ENCODE measurements around the gene HERC3. TPM values are rescaled to one million over a fixed set of nuclear protein-coding genes. Genes with fewer than 3 reads are reported as not detected.

HERC3 gene
- total RNA-seq, 4 donors from 2014 or later = 45.0 to 60.7 (median 51.9) TPM

- TF ChIP-seq POLR2A (IDR thresholded peaks at IDR 0.05) (no peak), POLR2AphosphoS5 (IDR thresholded peaks at IDR 0.05) (no peak), EP300 (IDR thresholded peaks at IDR 0.05) (no peak)
- Histone ChIP-seq H3K4me1 (no peaks in the 10 kb centered on the region), H3K36me3 (peaks cover 0 to 56% of the 10 kb centered on the region in 2 donors), H3K27ac (no peak overlapping the region), H3K27me3 (no peaks in the 10 kb centered on the region), H3K9me3 (no peaks in the 10 kb centered on the region), H3K4me3 (no peak overlapping the region)
- 83% methylated on average over 1 of the region's 2 CpGs; no CpG with 5 or more reads in 1 of the 2 donors for WGBS, 2 donors (ENCODE audit: low coverage in 1 of 2)
- ATAC-seq = no peak
Observed at GRCh38 chr4:88673886-88674285, 81.6 kb downstream of the HERC3 start.

- TF ChIP-seq EP300 (IDR thresholded peaks at IDR 0.05) (no peak), CTCF (IDR thresholded peaks at IDR 0.05) (no peak), POLR2AphosphoS5 (IDR thresholded peaks at IDR 0.05) (no peak), POLR2A (IDR thresholded peaks at IDR 0.05) (no peak)
- Histone ChIP-seq H3K27me3 (no peaks in the 10 kb centered on the region), H3K4me3 (no peak overlapping the region), H3K4me1 (no peaks in the 10 kb centered on the region), H3K27ac (no peak overlapping the region), H3K9me3 (no peaks in the 10 kb centered on the region), H3K36me3 (peaks cover 0 to 56% of the 10 kb centered on the region in 2 donors)
- ATAC-seq = no peak
Observed at GRCh38 chr4:88674565-88674964, 82.3 kb downstream of the HERC3 start.

- H3K9me3 ChIP-seq = no peaks in the 10 kb centered on the region
- no peak overlapping the region for H3K4me3 ChIP-seq
- H3K27me3 ChIP-seq = no peaks in the 10 kb centered on the region
- TF ChIP-seq POLR2AphosphoS5 (IDR thresholded peaks at IDR 0.05) (no peak), POLR2A (IDR thresholded peaks at IDR 0.05) (no peak), CTCF (IDR thresholded peaks at IDR 0.05) (no peak), EP300 (IDR thresholded peaks at IDR 0.05) (no peak)
- H3K4me1 ChIP-seq = no peaks in the 10 kb centered on the region
- peaks cover 0 to 56% of the 10 kb centered on the region in 2 donors for H3K36me3 ChIP-seq
- WGBS, 2 donors (ENCODE audit: low coverage in 1 of 2) = 86 to 92% methylated on average over 2 of the region's 2 CpGs
- ATAC-seq = no peak
- H3K27ac ChIP-seq = no peak overlapping the region
Observed at GRCh38 chr4:88674979-88675378, 82.7 kb downstream of the HERC3 start.

- H3K36me3 ChIP-seq = peaks cover 0 to 56% of the 10 kb centered on the region in 2 donors
- no peak overlapping the region for H3K4me3 ChIP-seq
- no peaks in the 10 kb centered on the region for H3K4me1 ChIP-seq
- no peaks in the 10 kb centered on the region for H3K9me3 ChIP-seq
- no peak overlapping the region for H3K27ac ChIP-seq
- no peak for TF ChIP-seq POLR2A (IDR thresholded peaks at IDR 0.05)
- no peak for TF ChIP-seq POLR2AphosphoS5 (IDR thresholded peaks at IDR 0.05)
- TF ChIP-seq CTCF (IDR thresholded peaks at IDR 0.05) = no peak
- TF ChIP-seq EP300 (IDR thresholded peaks at IDR 0.05) = no peak
- ATAC-seq = no peak
- no peaks in the 10 kb centered on the region for H3K27me3 ChIP-seq
- WGBS, 2 donors (ENCODE audit: low coverage in 1 of 2) = 54 to 62% methylated on average over 2 of the region's 2 CpGs
Observed at GRCh38 chr4:88675543-88675942, 83.3 kb downstream of the HERC3 start.

GRCh38 chr4:88681209-88681608 lies 88.9 kb downstream of the HERC3 start:
- H3K27ac ChIP-seq = no peak overlapping the region

More at GRCh38 chr4:88681209-88681608, 88.9 kb downstream of the HERC3 start:
- no peak for ATAC-seq
- WGBS, 2 donors (ENCODE audit: low coverage in 1 of 2) = 98% methylated on average over 5 of the region's 5 CpGs
- H3K36me3 ChIP-seq = peaks cover 4 to 76% of the 10 kb centered on the region in 2 donors
- no peaks in the 10 kb centered on the region for H3K27me3 ChIP-seq
- H3K4me3 ChIP-seq = no peak overlapping the region
- no peak for TF ChIP-seq EP300 (IDR thresholded peaks at IDR 0.05)
- no peak for TF ChIP-seq CTCF (IDR thresholded peaks at IDR 0.05)
- TF ChIP-seq POLR2A (IDR thresholded peaks at IDR 0.05) = no peak
- TF ChIP-seq POLR2AphosphoS5 (IDR thresholded peaks at IDR 0.05) = no peak
- no peaks in the 10 kb centered on the region for H3K4me1 ChIP-seq
- no peaks in the 10 kb centered on the region for H3K9me3 ChIP-seq

Data from gastroesophageal sphincter (tissue), 4 donors.